HG03432 (cell line): ENCODE results near the gene KIAA1614.

Source experiments
- ATAC-seq: cut with Tn5 transposase; IDR thresholded peaks from one replicate; pipeline ENCODE4 v1.9.1; 2021; ENCODE audit warnings: mild to moderate bottlenecking, moderate library complexity; ENCODE audit not compliant: unreplicated experiment

KIAA1614 gene

GRCh38 chr1:180941518-180942275, 29.0 kb downstream of the KIAA1614 start:
- ATAC-seq: no peak

- no peak for ATAC-seq
These were observed 32.5 kb downstream of the KIAA1614 start for GRCh38 chr1:180945151-180945550.

GRCh38 chr1:180945551-180945950, 32.9 kb downstream of the KIAA1614 start:
- ATAC-seq: no peak

GRCh38 chr1:180946056-180946455, 33.4 kb downstream of the KIAA1614 start:
- ATAC-seq: no peak

- no peak for ATAC-seq
These were observed 34.1 kb downstream of the KIAA1614 start for GRCh38 chr1:180946541-180947498.

- no peak for ATAC-seq
These were observed 34.8 kb downstream of the KIAA1614 start for GRCh38 chr1:180947499-180947885.

GRCh38 chr1:180947901-180948640, 35.4 kb downstream of the KIAA1614 start:
- no peak for ATAC-seq

- ATAC-seq: no peak
These were observed 36.2 kb downstream of the KIAA1614 start for GRCh38 chr1:180948641-180949615.

GRCh38 chr1:180949616-180950000, 36.9 kb downstream of the KIAA1614 start:
- no peak for ATAC-seq

- no peak for ATAC-seq
These were observed 37.6 kb downstream of the KIAA1614 start for GRCh38 chr1:180950321-180950720.

GRCh38 chr1:180951186-180951745, 38.6 kb downstream of the KIAA1614 start:
- no peak for ATAC-seq

GRCh38 chr1:180951836-180952656, 39.3 kb downstream of the KIAA1614 start:
- ATAC-seq: no peak

GRCh38 chr1:180952657-180953013, 39.9 kb downstream of the KIAA1614 start:
- no peak for ATAC-seq

- peak; percentile 34 for ATAC-seq
These were observed 40.8 kb downstream of the KIAA1614 start for GRCh38 chr1:180953291-180954004.

GRCh38 chr1:180954005-180954800, 41.5 kb downstream of the KIAA1614 start:
- ATAC-seq: peak; percentile 78

GRCh38 chr1:180954801-180955165, 42.1 kb downstream of the KIAA1614 start:
- ATAC-seq: no peak

GRCh38 chr1:180956028-180956640, 43.4 kb downstream of the KIAA1614 start:
- no peak for ATAC-seq
